ENCODE results near the gene CBY2. TPM values are rescaled to one million over a fixed set of nuclear protein-coding genes. Genes with fewer than 3 reads are reported as not detected.

Gene CBY2
- total and polyA plus RNA-seq, 4 donors: not detected

DNA sequence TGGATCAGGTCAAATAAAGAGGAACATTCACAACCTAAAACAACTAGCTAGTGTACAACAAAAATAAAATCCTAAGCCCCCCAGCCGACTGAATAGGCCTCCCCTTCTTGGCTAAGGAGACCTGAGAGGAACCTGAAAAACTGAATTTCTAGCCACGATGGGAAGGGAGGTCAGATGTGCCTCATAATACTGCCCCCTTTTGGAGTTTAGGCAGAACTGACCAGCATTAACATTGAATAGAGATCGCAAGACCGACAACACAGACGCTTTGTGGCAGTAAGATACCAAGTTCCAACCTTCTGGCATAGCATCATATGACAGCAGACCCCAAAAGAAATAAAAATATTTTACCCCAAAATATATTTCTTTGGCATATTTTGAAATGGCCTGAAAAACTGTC, 15.9 kb downstream of the CBY2 start:
- DNase-seq (peak in 2 of 3 donors; percentile 23 to 54), ATAC-seq (ENCODE audit: insufficient read depth, low FRiP score) (no peak)

DNA sequence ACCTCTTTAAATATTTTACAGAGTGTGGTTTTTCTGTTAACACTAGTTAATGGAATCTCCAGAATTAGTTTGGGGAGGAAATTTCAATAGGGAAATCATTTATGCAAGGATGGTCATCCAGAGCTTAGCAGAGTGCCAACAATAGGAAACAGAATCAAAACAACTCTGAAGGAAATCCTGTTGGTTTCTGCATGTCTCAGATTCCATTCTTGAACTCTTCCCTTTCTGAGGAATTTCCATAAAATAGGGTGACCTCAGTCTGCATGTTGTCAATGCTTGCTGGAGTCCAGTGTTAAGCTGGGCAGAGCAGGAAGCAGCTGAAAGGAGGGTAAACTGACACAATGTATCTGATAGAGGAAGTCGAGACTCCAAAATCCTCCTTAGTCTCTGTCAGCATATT, 16.9 kb downstream of the CBY2 start:
- Histone ChIP-seq H3K9ac (ENCODE audit: insufficient read depth in 1 of 2, low read length in 2 of 2) (no peak overlapping the region), H3K27ac (ENCODE audit: low read depth in 1 of 2, low read length in 1 of 2) (no peak overlapping the region), H3K4me1 (ENCODE audit: control insufficient read depth in 5 of 5, insufficient read depth in 5 of 5, low read length in 5 of 5) (peaks cover 0 to 10% (median 0%) of the 10 kb centered on the region in 5 donors), H3K27me3 (ENCODE audit: control insufficient read depth in 3 of 3, insufficient read depth in 3 of 3, low read length in 2 of 3) (peaks cover 0 to 5% (median 4%) of the 10 kb centered on the region in 3 donors), H3K9me3 (ENCODE audit: control insufficient read depth in 4 of 4, insufficient read depth in 3 of 4, low read length in 3 of 4) (no peaks in the 10 kb centered on the region), H3K36me3 (ENCODE audit: control insufficient read depth in 4 of 4, insufficient read depth in 4 of 4, low read length in 4 of 4) (no peaks in the 10 kb centered on the region), H3K4me3 (no peak overlapping the region)
- TF ChIP-seq, protein P1, sequence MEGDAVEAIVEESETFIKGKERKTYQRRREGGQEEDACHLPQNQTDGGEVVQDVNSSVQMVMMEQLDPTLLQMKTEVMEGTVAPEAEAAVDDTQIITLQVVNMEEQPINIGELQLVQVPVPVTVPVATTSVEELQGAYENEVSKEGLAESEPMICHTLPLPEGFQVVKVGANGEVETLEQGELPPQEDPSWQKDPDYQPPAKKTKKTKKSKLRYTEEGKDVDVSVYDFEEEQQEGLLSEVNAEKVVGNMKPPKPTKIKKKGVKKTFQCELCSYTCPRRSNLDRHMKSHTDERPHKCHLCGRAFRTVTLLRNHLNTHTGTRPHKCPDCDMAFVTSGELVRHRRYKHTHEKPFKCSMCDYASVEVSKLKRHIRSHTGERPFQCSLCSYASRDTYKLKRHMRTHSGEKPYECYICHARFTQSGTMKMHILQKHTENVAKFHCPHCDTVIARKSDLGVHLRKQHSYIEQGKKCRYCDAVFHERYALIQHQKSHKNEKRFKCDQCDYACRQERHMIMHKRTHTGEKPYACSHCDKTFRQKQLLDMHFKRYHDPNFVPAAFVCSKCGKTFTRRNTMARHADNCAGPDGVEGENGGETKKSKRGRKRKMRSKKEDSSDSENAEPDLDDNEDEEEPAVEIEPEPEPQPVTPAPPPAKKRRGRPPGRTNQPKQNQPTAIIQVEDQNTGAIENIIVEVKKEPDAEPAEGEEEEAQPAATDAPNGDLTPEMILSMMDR (IDR thresholded peaks at IDR 0.05; ENCODE audit: control extremely low read depth, extremely low read depth): no peak
- DNase-seq: peak in 1 of 3 donors; percentile 11
- no peak for ATAC-seq (ENCODE audit: insufficient read depth, low FRiP score)
- 39 to 66% methylated on average over 1 of the region's 1 CpG for WGBS, 2 donors

More for the DNA sequence above, 15.9 kb downstream of the CBY2 start:
- Histone ChIP-seq H3K27ac (ENCODE audit: low read depth in 1 of 2, low read length in 1 of 2) (no peak overlapping the region), H3K4me1 (ENCODE audit: control insufficient read depth in 5 of 5, insufficient read depth in 5 of 5, low read length in 5 of 5) (peaks cover 0 to 10% (median 0%) of the 10 kb centered on the region in 5 donors), H3K9ac (ENCODE audit: insufficient read depth in 1 of 2, low read length in 2 of 2) (no peak overlapping the region), H3K27me3 (ENCODE audit: control insufficient read depth in 3 of 3, insufficient read depth in 3 of 3, low read length in 2 of 3) (peaks cover 0 to 5% (median 4%) of the 10 kb centered on the region in 3 donors), H3K4me3 (no peak overlapping the region), H3K36me3 (ENCODE audit: control insufficient read depth in 4 of 4, insufficient read depth in 4 of 4, low read length in 4 of 4) (no peaks in the 10 kb centered on the region), H3K9me3 (ENCODE audit: control insufficient read depth in 4 of 4, insufficient read depth in 3 of 4, low read length in 3 of 4) (peaks cover 0 to 1% (median 0%) of the 10 kb centered on the region in 4 donors)
- TF ChIP-seq, protein P1 (IDR thresholded peaks at IDR 0.05; ENCODE audit: control extremely low read depth, extremely low read depth): no peak
- WGBS, 2 donors: 58% methylated on average over 5 of the region's 5 CpGs

DNA sequence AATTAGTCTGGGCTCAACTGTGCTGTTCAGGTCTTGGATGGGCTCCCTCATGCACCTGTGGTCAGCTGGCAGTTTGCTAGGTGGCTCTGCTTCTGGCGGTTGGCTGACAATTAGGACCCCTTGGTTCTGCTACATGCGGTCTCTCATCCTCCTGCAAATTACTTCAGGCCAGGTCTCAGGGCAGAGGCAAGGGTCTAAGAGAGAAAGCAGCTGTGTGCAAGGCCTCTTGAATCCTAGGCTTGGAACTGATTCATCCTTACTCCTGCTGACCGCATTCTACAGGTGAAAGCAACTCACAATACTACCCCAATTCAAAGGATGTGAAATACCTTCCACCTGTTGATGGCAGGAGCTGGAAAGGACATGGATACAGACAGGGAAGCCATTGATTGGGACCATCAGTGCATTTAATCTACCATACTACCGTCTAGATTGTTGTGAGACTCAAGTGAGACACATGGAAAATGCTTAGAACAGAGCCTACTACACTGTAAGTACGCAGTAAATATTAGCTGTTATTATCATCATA, 19.1 kb downstream of the CBY2 start:
- Histone ChIP-seq H3K4me3 (no peak overlapping the region), H3K9me3 (ENCODE audit: control insufficient read depth in 4 of 4, insufficient read depth in 3 of 4, low read length in 3 of 4) (no peaks in the 10 kb centered on the region), H3K9ac (ENCODE audit: insufficient read depth in 1 of 2, low read length in 2 of 2) (no peak overlapping the region), H3K27ac (ENCODE audit: low read depth in 1 of 2, low read length in 1 of 2) (no peak overlapping the region), H3K4me1 (ENCODE audit: control insufficient read depth in 5 of 5, insufficient read depth in 5 of 5, low read length in 5 of 5) (peaks cover 0 to 10% (median 0%) of the 10 kb centered on the region in 5 donors), H3K27me3 (ENCODE audit: control insufficient read depth in 3 of 3, insufficient read depth in 3 of 3, low read length in 2 of 3) (peaks cover 0 to 7% (median 4%) of the 10 kb centered on the region in 3 donors), H3K36me3 (ENCODE audit: control insufficient read depth in 4 of 4, insufficient read depth in 4 of 4, low read length in 4 of 4) (no peaks in the 10 kb centered on the region)
- DNase-seq (no peak), ATAC-seq (ENCODE audit: insufficient read depth, low FRiP score) (no peak)
- WGBS, 2 donors: 74 to 75% methylated on average over 5 of the region's 5 CpGs
- TF ChIP-seq, protein P1 (IDR thresholded peaks at IDR 0.05; ENCODE audit: control extremely low read depth, extremely low read depth): no peak

DNA sequence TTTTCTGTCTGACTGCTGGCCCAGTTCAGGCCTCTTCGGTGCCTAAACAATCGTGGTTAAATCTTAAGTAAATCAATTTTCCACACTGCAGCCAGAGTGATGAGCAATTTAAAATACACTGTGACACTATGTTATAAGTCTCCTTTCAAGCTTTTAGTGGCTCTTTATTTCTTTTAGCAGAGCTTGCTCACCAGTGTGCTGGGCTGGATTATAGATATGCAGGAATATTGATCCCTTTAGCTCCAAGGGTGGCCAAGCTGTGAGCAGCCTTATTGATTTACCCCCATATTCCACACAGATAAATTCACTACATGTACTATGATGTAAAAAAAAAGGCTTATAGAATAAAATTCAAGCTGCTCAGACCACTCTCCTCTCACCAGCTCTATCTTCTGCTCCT, 21.7 kb downstream of the CBY2 start:
- Histone ChIP-seq H3K9ac (ENCODE audit: insufficient read depth in 1 of 2, low read length in 2 of 2) (no peak overlapping the region), H3K36me3 (ENCODE audit: control insufficient read depth in 4 of 4, insufficient read depth in 4 of 4, low read length in 4 of 4) (no peaks in the 10 kb centered on the region), H3K27ac (ENCODE audit: low read depth in 1 of 2, low read length in 1 of 2) (no peak overlapping the region), H3K27me3 (ENCODE audit: control insufficient read depth in 3 of 3, insufficient read depth in 3 of 3, low read length in 2 of 3) (peaks cover 0 to 7% (median 4%) of the 10 kb centered on the region in 3 donors), H3K4me1 (ENCODE audit: control insufficient read depth in 5 of 5, insufficient read depth in 5 of 5, low read length in 5 of 5) (no peaks in the 10 kb centered on the region), H3K9me3 (ENCODE audit: control insufficient read depth in 4 of 4, insufficient read depth in 3 of 4, low read length in 3 of 4) (no peaks in the 10 kb centered on the region), H3K4me3 (no peak overlapping the region)
- TF ChIP-seq, protein P1 (IDR thresholded peaks at IDR 0.05; ENCODE audit: control extremely low read depth, extremely low read depth): no peak
- no peak for DNase-seq
- no peak for ATAC-seq (ENCODE audit: insufficient read depth, low FRiP score)
- 72 to 88% methylated on average over 2 of the region's 2 CpGs for WGBS, 2 donors
